Measurements from ENCODE around the gene ZBTB7C. TPM values are rescaled to one million over a fixed set of nuclear protein-coding genes. Genes with fewer than 3 reads are reported as not detected.
A peak's percentile ranks its signal among the peaks of the same experiment; 100 is the strongest.

Gene ZBTB7C
- total RNA-seq, 4 donors from 2014 or later: 38.2 to 92.3 (median 52.4) TPM

- no peak for TF ChIP-seq POLR2A (IDR thresholded peaks at IDR 0.05)
- TF ChIP-seq, protein P1, sequence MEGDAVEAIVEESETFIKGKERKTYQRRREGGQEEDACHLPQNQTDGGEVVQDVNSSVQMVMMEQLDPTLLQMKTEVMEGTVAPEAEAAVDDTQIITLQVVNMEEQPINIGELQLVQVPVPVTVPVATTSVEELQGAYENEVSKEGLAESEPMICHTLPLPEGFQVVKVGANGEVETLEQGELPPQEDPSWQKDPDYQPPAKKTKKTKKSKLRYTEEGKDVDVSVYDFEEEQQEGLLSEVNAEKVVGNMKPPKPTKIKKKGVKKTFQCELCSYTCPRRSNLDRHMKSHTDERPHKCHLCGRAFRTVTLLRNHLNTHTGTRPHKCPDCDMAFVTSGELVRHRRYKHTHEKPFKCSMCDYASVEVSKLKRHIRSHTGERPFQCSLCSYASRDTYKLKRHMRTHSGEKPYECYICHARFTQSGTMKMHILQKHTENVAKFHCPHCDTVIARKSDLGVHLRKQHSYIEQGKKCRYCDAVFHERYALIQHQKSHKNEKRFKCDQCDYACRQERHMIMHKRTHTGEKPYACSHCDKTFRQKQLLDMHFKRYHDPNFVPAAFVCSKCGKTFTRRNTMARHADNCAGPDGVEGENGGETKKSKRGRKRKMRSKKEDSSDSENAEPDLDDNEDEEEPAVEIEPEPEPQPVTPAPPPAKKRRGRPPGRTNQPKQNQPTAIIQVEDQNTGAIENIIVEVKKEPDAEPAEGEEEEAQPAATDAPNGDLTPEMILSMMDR (IDR thresholded peaks at IDR 0.05): no peak
- H3K4me3 ChIP-seq: no peak overlapping the region
- 28 to 42% methylated on average over 9 to 12 of the region's 12 CpGs for WGBS, 2 donors
- no peak overlapping the region for H3K27ac ChIP-seq
- peaks cover 0 to 43% (median 8%) of the 10 kb centered on the region in 3 donors for H3K4me1 ChIP-seq
- DNase-seq: no peak
- peaks cover 0 to 4% (median 0%) of the 10 kb centered on the region in 4 donors for H3K27me3 ChIP-seq
- intact Hi-C loops (cut with DNase I): no loop called here
- H3K36me3 ChIP-seq: no peaks in the 10 kb centered on the region
- no peaks in the 10 kb centered on the region for H3K9me3 ChIP-seq
Observed at GRCh38 chr18:48385596-48385995, 23.6 kb downstream of the ZBTB7C start.

GRCh38 chr18:48376934-48377333 lies 32.2 kb downstream of the ZBTB7C start:
- H3K9me3 ChIP-seq: no peaks in the 10 kb centered on the region
- intact Hi-C loops (cut with DNase I): no loop called here
- TF ChIP-seq POLR2A (IDR thresholded peaks at IDR 0.05): no peak
- TF ChIP-seq, protein P1 (IDR thresholded peaks at IDR 0.05): no peak
- no peaks in the 10 kb centered on the region for H3K27me3 ChIP-seq
- no peak overlapping the region for H3K4me3 ChIP-seq
- H3K27ac ChIP-seq: no peak overlapping the region
- WGBS, 2 donors: 50 to 90% methylated on average over 2 to 3 of the region's 3 CpGs
- DNase-seq: no peak
- no peaks in the 10 kb centered on the region for H3K36me3 ChIP-seq
- peaks cover 7 to 22% (median 11%) of the 10 kb centered on the region in 3 donors for H3K4me1 ChIP-seq

GRCh38 chr18:48376406-48376805 lies 32.8 kb downstream of the ZBTB7C start:
- intact Hi-C loops (cut with DNase I): no loop called here
- Histone ChIP-seq H3K36me3 (no peaks in the 10 kb centered on the region), H3K27ac (no peak overlapping the region), H3K4me1 (peaks cover 7 to 22% (median 11%) of the 10 kb centered on the region in 3 donors), H3K27me3 (no peaks in the 10 kb centered on the region), H3K4me3 (no peak overlapping the region), H3K9me3 (no peaks in the 10 kb centered on the region)
- TF ChIP-seq, protein P1 (IDR thresholded peaks at IDR 0.05): no peak
- TF ChIP-seq POLR2A (IDR thresholded peaks at IDR 0.05): no peak
- DNase-seq: no peak
- 48 to 59% methylated on average over 2 to 3 of the region's 6 CpGs for WGBS, 2 donors

DNA sequence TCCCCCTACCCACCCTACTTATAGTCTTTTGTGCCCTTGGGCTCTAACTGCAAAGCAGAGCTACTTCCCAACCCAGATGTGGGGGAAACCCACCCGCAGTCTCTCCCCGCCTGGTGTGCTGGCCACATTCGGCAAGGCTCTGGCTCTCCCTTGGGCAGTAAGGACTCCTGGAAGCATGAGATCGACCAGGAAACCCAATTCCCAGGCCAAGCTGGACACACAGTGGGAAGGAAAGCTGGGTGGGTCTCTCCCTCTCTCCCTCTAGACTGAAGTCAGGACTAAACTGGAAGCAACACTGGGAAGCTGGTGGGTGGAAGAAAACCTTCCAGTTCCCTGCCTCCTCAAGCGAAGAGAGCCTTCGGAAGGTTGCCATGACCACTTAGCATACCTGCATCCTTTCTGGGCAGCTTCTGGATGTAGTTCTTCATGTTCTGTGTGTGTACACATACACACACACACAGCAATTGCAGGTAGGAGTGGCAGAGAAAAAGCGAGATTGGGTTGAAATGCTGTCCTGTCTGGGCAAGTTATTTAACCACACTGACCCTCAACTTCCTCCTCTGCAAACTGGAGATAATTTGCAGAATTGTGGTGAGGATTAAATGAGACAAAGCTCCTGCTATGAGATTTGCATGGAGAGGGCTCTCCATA lies 33.9 kb downstream of the ZBTB7C start:
- 36 to 40% methylated on average over 7 of the region's 7 CpGs for WGBS, 2 donors
- DNase-seq: no peak
- Histone ChIP-seq H3K36me3 (no peaks in the 10 kb centered on the region), H3K9me3 (no peaks in the 10 kb centered on the region), H3K4me1 (peaks cover 7 to 22% (median 11%) of the 10 kb centered on the region in 3 donors), H3K27me3 (no peaks in the 10 kb centered on the region), H3K4me3 (peak overlapping the region in 1 of 4 donors; percentile 33), H3K27ac (peak overlapping the region; percentile 1 to 76 (median 66))
- TF ChIP-seq, protein P1 (IDR thresholded peaks at IDR 0.05): no peak
- no peak for TF ChIP-seq POLR2A (IDR thresholded peaks at IDR 0.05)
- intact Hi-C loops (cut with DNase I): no loop called here

DNA sequence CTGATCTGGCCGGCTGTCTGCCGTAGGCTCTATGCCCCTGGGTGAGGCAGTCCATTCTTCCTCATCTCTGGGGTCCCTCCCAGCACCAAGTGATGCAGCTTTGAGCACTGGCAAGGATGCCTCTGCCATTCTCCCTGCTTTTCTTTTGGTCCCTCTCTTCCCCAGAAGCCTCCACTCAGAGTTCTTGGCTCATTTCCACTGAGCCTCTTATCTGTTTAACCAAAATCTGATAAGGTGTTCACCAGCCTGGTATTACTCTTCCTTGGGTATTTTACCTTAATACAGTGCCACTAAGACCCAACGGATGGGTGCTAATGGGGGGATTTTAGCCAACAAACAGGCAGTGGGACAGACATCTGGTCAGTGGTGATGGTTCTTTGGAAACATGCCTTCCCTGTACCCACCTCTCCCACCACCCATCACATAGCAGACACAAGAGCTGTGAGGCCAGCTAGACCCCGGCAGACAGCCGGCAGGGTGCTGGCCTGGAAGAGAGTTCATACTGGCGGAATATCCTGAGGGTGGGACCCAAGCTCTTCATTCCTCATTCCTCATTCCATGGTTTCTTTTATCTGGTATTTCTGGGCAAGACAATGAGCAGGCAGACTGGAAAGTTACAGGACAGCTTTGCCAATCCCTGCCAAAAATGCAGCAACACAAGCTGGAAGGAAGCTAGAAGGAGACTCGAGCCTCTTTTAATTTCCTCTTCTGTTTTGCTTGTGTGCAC lies 34.6 kb downstream of the ZBTB7C start:
- Histone ChIP-seq H3K36me3 (no peaks in the 10 kb centered on the region), H3K4me1 (peaks cover 7 to 22% (median 11%) of the 10 kb centered on the region in 3 donors), H3K4me3 (peak overlapping the region in 1 of 4 donors; percentile 33), H3K27me3 (no peaks in the 10 kb centered on the region), H3K9me3 (no peaks in the 10 kb centered on the region), H3K27ac (peak overlapping the region; percentile 16 to 76 (median 66))
- WGBS, 2 donors: 43 to 46% methylated on average over 4 to 6 of the region's 7 CpGs
- no peak for DNase-seq
- intact Hi-C loops (cut with DNase I): no loop called here
- no peak for TF ChIP-seq POLR2A (IDR thresholded peaks at IDR 0.05)
- TF ChIP-seq, protein P1 (IDR thresholded peaks at IDR 0.05): no peak

Measured in esophagus squamous epithelium (tissue), 5 donors.